ENCODE data around the gene METTL6.
A peak's percentile ranks its signal among the peaks of the same experiment; 100 is the strongest.
"Not testable (repeated sequence)": the region's sequence is repeated elsewhere in the genome, so short reads cannot be mapped to it uniquely, and the experiment has no call there.

The METTL6 gene

GRCh38 chr3:15427182-15427880, at the start of gene METTL6, which contains the start of gene EAF1:
Gene METTL6, minus strand, starts transcription at chr3:15427544. Its CDS starts 1,033 bp downstream, at chr3:15426511.
Gene EAF1, plus strand, starts transcription at chr3:15427598. Its CDS starts 182 bp downstream, at chr3:15427780.
- peak; percentile 83 for DNase-seq (ENCODE audit: low read depth)

- no peak for DNase-seq (ENCODE audit: low read depth)
These were observed 49.0 kb upstream of the METTL6 start for GRCh38 chr3:15476378-15476777.

- no peak for DNase-seq (ENCODE audit: low read depth)
These were observed 47.8 kb upstream of the METTL6 start for GRCh38 chr3:15475161-15475560.

- DNase-seq (ENCODE audit: low read depth), result no peak
These were observed 44.5 kb upstream of the METTL6 start for GRCh38 chr3:15471861-15472260.

- DNase-seq (ENCODE audit: low read depth), result no peak
These were observed 43.5 kb upstream of the METTL6 start for GRCh38 chr3:15470849-15471248.

GRCh38 chr3:15470261-15470660, 42.9 kb upstream of the METTL6 start:
- no peak for DNase-seq (ENCODE audit: low read depth)

GRCh38 chr3:15467227-15468181, 40.2 kb upstream of the METTL6 start:
- no peak for DNase-seq (ENCODE audit: low read depth)

GRCh38 chr3:15465876-15466585, 38.7 kb upstream of the METTL6 start:
- no peak for DNase-seq (ENCODE audit: low read depth)

GRCh38 chr3:15462451-15462850, 35.1 kb upstream of the METTL6 start:
- DNase-seq (ENCODE audit: low read depth), result no peak

- no peak for DNase-seq (ENCODE audit: low read depth)
These were observed 33.7 kb upstream of the METTL6 start for GRCh38 chr3:15460891-15461531.

- no peak for DNase-seq (ENCODE audit: low read depth)
These were observed 31.0 kb upstream of the METTL6 start for GRCh38 chr3:15458212-15458780.

GRCh38 chr3:15456915-15457314, 29.6 kb upstream of the METTL6 start:
- not testable (repeated sequence) for DNase-seq (ENCODE audit: low read depth)

GRCh38 chr3:15456321-15456720, 29.0 kb upstream of the METTL6 start:
- no peak for DNase-seq (ENCODE audit: low read depth)

GRCh38 chr3:15455756-15456155, 28.4 kb upstream of the METTL6 start:
- no peak for DNase-seq (ENCODE audit: low read depth)

- DNase-seq (ENCODE audit: low read depth), result no peak
These were observed 27.6 kb upstream of the METTL6 start for GRCh38 chr3:15454965-15455364.

- DNase-seq (ENCODE audit: low read depth), result no peak
These were observed 26.8 kb upstream of the METTL6 start for GRCh38 chr3:15453991-15454625.

- DNase-seq (ENCODE audit: low read depth), result no peak
These were observed 26.2 kb upstream of the METTL6 start for GRCh38 chr3:15453501-15453900.

- DNase-seq (ENCODE audit: low read depth), result no peak
These were observed 25.6 kb upstream of the METTL6 start for GRCh38 chr3:15452961-15453360.

GRCh38 chr3:15452156-15452555, 24.8 kb upstream of the METTL6 start:
- DNase-seq (ENCODE audit: low read depth), result no peak

GRCh38 chr3:15451216-15452113, 24.1 kb upstream of the METTL6 start:
- no peak for DNase-seq (ENCODE audit: low read depth)
